ENCODE data around the gene NRG3. TPM values are rescaled to one million over a fixed set of nuclear protein-coding genes. Genes with fewer than 3 reads are reported as not detected.

The NRG3 gene
- total RNA-seq, 1 experiment from 2014 or later = not detected

DNA sequence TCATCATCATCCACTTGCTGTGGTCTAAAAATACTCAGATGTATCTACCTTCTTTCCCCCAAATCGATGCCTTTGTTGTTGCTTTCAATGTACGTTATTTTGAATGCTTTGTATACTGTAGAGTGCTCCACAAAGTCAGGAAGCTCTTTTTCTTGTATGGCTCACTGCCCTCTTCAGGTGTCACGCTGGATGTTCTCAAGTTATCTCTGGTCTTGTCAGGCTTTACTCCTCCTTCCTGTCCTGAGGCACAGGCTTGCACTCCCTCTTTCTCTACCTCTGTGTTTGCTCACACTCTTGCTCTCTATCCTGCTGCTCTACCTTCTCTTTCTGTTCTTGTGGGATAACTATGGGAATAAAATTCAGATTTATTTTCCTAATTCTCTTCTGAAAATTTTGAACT, 381.3 kb downstream of the NRG3 start (continued):
- TF ChIP-seq, protein P1, sequence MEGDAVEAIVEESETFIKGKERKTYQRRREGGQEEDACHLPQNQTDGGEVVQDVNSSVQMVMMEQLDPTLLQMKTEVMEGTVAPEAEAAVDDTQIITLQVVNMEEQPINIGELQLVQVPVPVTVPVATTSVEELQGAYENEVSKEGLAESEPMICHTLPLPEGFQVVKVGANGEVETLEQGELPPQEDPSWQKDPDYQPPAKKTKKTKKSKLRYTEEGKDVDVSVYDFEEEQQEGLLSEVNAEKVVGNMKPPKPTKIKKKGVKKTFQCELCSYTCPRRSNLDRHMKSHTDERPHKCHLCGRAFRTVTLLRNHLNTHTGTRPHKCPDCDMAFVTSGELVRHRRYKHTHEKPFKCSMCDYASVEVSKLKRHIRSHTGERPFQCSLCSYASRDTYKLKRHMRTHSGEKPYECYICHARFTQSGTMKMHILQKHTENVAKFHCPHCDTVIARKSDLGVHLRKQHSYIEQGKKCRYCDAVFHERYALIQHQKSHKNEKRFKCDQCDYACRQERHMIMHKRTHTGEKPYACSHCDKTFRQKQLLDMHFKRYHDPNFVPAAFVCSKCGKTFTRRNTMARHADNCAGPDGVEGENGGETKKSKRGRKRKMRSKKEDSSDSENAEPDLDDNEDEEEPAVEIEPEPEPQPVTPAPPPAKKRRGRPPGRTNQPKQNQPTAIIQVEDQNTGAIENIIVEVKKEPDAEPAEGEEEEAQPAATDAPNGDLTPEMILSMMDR (IDR thresholded peaks at IDR 0.05 in 2 of 3, conservative IDR thresholded peaks at IDR 0.05 in 1 of 3; ENCODE audit: borderline replicate concordance in 1 of 3, insufficient read depth in 1 of 3, low read depth in 2 of 3, low read length in 2 of 3) = no peak
- TF ChIP-seq EZH2phosphoT487 (IDR thresholded peaks at IDR 0.05; ENCODE audit: borderline replicate concordance) (no peak), SRF (IDR thresholded peaks at IDR 0.05; ENCODE audit: low read depth) (no peak), SP1 (IDR thresholded peaks at IDR 0.05; ENCODE audit: low read depth) (no peak), CBX3 (IDR thresholded peaks at IDR 0.05; ENCODE audit: low read depth) (no peak)
- TF ChIP-seq, protein P2, sequence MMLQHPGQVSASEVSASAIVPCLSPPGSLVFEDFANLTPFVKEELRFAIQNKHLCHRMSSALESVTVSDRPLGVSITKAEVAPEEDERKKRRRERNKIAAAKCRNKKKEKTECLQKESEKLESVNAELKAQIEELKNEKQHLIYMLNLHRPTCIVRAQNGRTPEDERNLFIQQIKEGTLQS (IDR thresholded peaks at IDR 0.05) = no peak

DNA sequence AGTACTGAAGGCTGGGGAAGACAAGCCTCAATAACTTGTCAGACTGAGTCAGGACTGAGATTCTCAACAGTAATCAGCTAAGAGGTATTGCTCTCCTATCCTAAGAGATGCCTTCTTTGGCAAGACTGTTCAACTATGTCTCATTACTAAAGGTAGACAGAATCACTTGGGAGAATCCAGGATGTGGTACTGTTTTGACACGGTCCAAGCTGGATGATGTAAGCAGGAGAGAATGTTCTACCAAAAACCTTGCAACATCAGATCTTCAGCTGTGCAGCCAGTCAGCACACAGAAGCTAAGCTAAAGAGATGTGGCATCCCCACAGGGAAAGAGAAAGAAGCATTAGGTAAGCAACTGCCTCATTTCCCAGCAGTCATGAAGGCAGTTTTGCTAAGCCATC, 391.4 kb downstream of the NRG3 start:
- BruUV-seq (replicated peaks) = no TSS peak
- RAD21 ChIA-PET (ENCODE audit: low non-redundant PET in 1 of 2, low total read pairs in 2 of 2, uncharacterized antibody in 2 of 2, unreplicated experiment in 2 of 2) = no interaction called here
- intact Hi-C loops (cut with micrococcal nuclease) = no loop called here

More for the DNA sequence above, 391.4 kb downstream of the NRG3 start:
- H4K20me1 ChIP-seq (ENCODE audit: insufficient read depth) = no peaks in the 10 kb centered on the region
- H3K4me3 ChIP-seq (replicated peaks in 1 of 2; ENCODE audit: low read depth in 1 of 2, low read length in 2 of 2) = no peak overlapping the region
- no peak overlapping the region for H3K4me2 ChIP-seq (ENCODE audit: low read length)
- H3K9ac ChIP-seq (ENCODE audit: low read length) = no peak overlapping the region
- ATAC-seq (no peak), DNase-seq (ENCODE audit: low read depth, low spot score) (no peak)
- H3K36me3 ChIP-seq (ENCODE audit: control insufficient read depth in 1 of 2, insufficient read depth in 2 of 2, low read length in 2 of 2) = no peaks in the 10 kb centered on the region
- ChIA-PET CTCF (no interaction called here), POLR2A (no interaction called here)
- no peaks in the 10 kb centered on the region for H3K9me2 ChIP-seq (ENCODE audit: insufficient read depth)
- H2AFZ ChIP-seq (ENCODE audit: low read depth, low read length, poor library complexity, severe bottlenecking) = no peak overlapping the region
- TF ChIP-seq, protein P3, sequence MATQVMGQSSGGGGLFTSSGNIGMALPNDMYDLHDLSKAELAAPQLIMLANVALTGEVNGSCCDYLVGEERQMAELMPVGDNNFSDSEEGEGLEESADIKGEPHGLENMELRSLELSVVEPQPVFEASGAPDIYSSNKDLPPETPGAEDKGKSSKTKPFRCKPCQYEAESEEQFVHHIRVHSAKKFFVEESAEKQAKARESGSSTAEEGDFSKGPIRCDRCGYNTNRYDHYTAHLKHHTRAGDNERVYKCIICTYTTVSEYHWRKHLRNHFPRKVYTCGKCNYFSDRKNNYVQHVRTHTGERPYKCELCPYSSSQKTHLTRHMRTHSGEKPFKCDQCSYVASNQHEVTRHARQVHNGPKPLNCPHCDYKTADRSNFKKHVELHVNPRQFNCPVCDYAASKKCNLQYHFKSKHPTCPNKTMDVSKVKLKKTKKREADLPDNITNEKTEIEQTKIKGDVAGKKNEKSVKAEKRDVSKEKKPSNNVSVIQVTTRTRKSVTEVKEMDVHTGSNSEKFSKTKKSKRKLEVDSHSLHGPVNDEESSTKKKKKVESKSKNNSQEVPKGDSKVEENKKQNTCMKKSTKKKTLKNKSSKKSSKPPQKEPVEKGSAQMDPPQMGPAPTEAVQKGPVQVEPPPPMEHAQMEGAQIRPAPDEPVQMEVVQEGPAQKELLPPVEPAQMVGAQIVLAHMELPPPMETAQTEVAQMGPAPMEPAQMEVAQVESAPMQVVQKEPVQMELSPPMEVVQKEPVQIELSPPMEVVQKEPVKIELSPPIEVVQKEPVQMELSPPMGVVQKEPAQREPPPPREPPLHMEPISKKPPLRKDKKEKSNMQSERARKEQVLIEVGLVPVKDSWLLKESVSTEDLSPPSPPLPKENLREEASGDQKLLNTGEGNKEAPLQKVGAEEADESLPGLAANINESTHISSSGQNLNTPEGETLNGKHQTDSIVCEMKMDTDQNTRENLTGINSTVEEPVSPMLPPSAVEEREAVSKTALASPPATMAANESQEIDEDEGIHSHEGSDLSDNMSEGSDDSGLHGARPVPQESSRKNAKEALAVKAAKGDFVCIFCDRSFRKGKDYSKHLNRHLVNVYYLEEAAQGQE (IDR thresholded peaks at IDR 0.05; ENCODE audit: low read depth) = no peak
- no peak for TF ChIP-seq SRF (IDR thresholded peaks at IDR 0.05; ENCODE audit: low read depth)
- no peak for TF ChIP-seq POLR2A (IDR thresholded peaks at IDR 0.05; ENCODE audit: borderline replicate concordance, extremely low read depth, insufficient read depth, insufficient read length)
- TF ChIP-seq, protein P2 (IDR thresholded peaks at IDR 0.05) = no peak
- no peak for TF ChIP-seq RAD21 (IDR thresholded peaks at IDR 0.05; ENCODE audit: low read depth)
- TF ChIP-seq CEBPB (IDR thresholded peaks at IDR 0.05; ENCODE audit: low read depth) = no peak
- TF ChIP-seq ZNF274 (IDR thresholded peaks at IDR 0.05; ENCODE audit: low read depth, low read length) = no peak
- TF ChIP-seq SIN3A (IDR thresholded peaks at IDR 0.05; ENCODE audit: low read depth) = no peak
- TF ChIP-seq, protein P4, sequence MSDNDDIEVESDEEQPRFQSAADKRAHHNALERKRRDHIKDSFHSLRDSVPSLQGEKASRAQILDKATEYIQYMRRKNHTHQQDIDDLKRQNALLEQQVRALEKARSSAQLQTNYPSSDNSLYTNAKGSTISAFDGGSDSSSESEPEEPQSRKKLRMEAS (IDR thresholded peaks at IDR 0.05) = no peak
- no peak for TF ChIP-seq EZH2 (IDR thresholded peaks at IDR 0.05)
- H3K79me2 ChIP-seq (ENCODE audit: insufficient read depth, low read length) = no peaks in the 10 kb centered on the region
- no peaks in the 10 kb centered on the region for H3K4me1 ChIP-seq (ENCODE audit: control insufficient read depth in 1 of 2, insufficient read depth in 2 of 2, low read length in 2 of 2)
- peaks cover 7 to 28% of the 10 kb centered on the region in 2 experiments; a peak in 2 of 4 replicates for H3K9me3 ChIP-seq (ENCODE audit: control insufficient read depth in 1 of 2, insufficient read depth in 1 of 2, low read depth in 1 of 2, low read length in 2 of 2)
- no peak overlapping the region for H3K27ac ChIP-seq (ENCODE audit: low read depth, low read length)
- no peaks in the 10 kb centered on the region for H3K27me3 ChIP-seq (ENCODE audit: insufficient read depth, low read length)
